AG10803 (cell line): ENCODE data around the gene CLECL1.

ENCODE experiments used
- DNase-seq: peaks from one replicate; pipeline ENCODE4 v3.0.0; 2010; ENCODE audit warnings: low read depth
- H3K4me3 ChIP-seq: 2 replicates; pipeline ENCODE4 v1.5.1; 2011; ENCODE audit warnings: mild to moderate bottlenecking, low read length, control low read depth
- CTCF ChIP-seq: conservative IDR thresholded peaks from 2 replicates; pipeline ENCODE4 v1.5.1; 2011; ENCODE audit warnings: mild to moderate bottlenecking, low read length, control low read depth, inconsistent platforms

Gene CLECL1

DNA sequence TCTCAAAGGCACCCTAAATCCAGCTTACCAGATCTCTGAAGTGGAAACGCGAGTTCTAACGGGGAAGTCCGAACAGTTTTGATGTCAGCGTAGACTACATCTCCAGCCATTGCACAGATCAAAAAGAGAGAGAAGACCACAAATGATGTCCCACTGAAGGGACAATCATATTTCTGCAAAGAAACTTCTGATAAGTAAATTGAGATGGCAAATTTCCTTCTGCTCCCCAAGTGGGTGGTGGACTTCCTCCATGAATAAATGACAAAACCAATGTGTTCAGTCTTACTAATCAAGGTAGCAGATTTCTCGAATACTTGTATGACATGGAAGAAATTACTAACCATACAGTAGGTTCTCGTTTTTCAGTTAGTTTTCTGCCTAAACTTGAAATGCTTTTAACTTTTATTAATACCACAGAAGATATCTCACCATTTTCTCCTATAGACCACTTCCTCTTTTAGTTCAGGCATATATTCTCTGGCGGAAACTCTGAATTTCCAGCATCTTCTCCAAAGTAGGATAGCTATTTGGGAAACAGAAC, at the start of gene CLECL1:
CLECL1 (minus strand) TSS at position 177 of the 541 bp plus-strand sequence.
- TF ChIP-seq CTCF, result no peak
- no peak for DNase-seq
- no peak within 1 kb of the TSS for H3K4me3 ChIP-seq

- no peak for TF ChIP-seq CTCF
- no peak overlapping the region for H3K4me3 ChIP-seq
- DNase-seq, result no peak
Observed at GRCh38 chr12:9781360-9781759, 48.5 kb upstream of the CLECL1 start.

- no peak for TF ChIP-seq CTCF
- DNase-seq, result no peak
Observed at GRCh38 chr12:9779209-9779608, 46.3 kb upstream of the CLECL1 start.

DNA sequence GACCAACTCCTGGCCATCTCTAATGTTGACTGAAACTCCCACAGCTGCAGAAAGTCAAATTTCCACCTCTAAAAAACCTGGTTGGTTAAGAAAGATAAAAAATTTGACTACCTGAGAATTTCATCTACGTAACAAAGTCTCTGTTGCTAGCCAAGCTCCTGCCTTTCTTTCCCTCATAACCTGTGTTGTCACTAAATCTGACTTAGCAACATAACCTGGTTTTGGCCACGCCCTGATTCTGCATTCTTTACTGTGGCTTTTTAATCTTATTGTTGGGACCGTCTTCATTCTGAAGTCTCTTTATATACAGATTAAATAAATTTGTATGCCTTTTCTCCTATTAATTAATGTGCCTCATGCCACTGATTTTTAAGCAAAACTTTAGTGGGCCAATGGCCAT, 43.9 kb upstream of the CLECL1 start:
- H3K4me3 ChIP-seq, result no peak overlapping the region
- no peak for DNase-seq
- TF ChIP-seq CTCF, result no peak

More at GRCh38 chr12:9779209-9779608, 46.3 kb upstream of the CLECL1 start:
- H3K4me3 ChIP-seq, result no peak overlapping the region

GRCh38 chr12:9773216-9773877, 40.5 kb upstream of the CLECL1 start:
- DNase-seq, result no peak
- no peak for TF ChIP-seq CTCF
- no peak overlapping the region for H3K4me3 ChIP-seq

- no peak for TF ChIP-seq CTCF
- no peak for DNase-seq
- no peak overlapping the region for H3K4me3 ChIP-seq
Observed at GRCh38 chr12:9763025-9763424, 30.1 kb upstream of the CLECL1 start.

- no peak overlapping the region for H3K4me3 ChIP-seq
- TF ChIP-seq CTCF, result no peak
- DNase-seq, result no peak
Observed at GRCh38 chr12:9762369-9762768, 29.5 kb upstream of the CLECL1 start.
